Esophagus muscularis mucosa (tissue), 4 donors: Measurements from ENCODE around the gene NID2.

Experiments used
- CTCF ChIP-seq, 3 experiments: fragments of 200-600 bp in 2 of 3; fragments of 450-650 bp in 1 of 3; sonication (generic) in 2 of 3; IDR thresholded peaks; one replicate each; pipeline ENCODE4 v1.5.1; 2017 to 2019; ENCODE audit warnings: antibody characterized with exemption in 3 of 3, mild to moderate bottlenecking in 2 of 3, moderate library complexity in 1 of 3
- EP300 ChIP-seq: sonication (generic); formaldehyde crosslinking; IDR thresholded peaks from one replicate; pipeline ENCODE4 v1.6.1; 2017; ENCODE audit warnings: antibody characterized with exemption
- POLR2A ChIP-seq: fragments of 450-650 bp; IDR thresholded peaks from one replicate; pipeline ENCODE4 v1.6.1; 2017; ENCODE audit warnings: antibody characterized with exemption, moderate library complexity, mild to moderate bottlenecking, low read depth
- POLR2AphosphoS5 ChIP-seq, 2 donors: sonication (generic); formaldehyde crosslinking; IDR thresholded peaks; one replicate each; pipeline ENCODE4 v1.6.1; 2017; ENCODE audit warnings: antibody characterized with exemption in 2 of 2

GRCh38 chr14:52112336-52113018 is 43.6 kb upstream of the NID2 start:
- TF ChIP-seq CTCF (IDR thresholded peaks at IDR 0.05) (no peak), POLR2A (no peak), POLR2AphosphoS5 (IDR thresholded peaks at IDR 0.05) (no peak), EP300 (no peak)
